Measurements from ENCODE around the gene TNFRSF19. TPM values are rescaled to one million over a fixed set of nuclear protein-coding genes. Genes with fewer than 3 reads are reported as not detected.

TNFRSF19 gene
- total RNA-seq, 2 donors from 2014 or later: 21.2 to 74.1 TPM

- TF ChIP-seq POLR2A (IDR thresholded peaks at IDR 0.05) (no peak), CTCF (IDR thresholded peaks at IDR 0.05) (no peak), POLR2AphosphoS5 (IDR thresholded peaks at IDR 0.05) (no peak)
- no peaks in the 10 kb centered on the region for H3K9me3 ChIP-seq
- WGBS: 49% methylated on average over 11 of the region's 11 CpGs
- intact Hi-C loops (cut with DNase I): loop anchor here (10.0 kb wide), 1 partner anchor 239 kb away; no protein-coding TSS in a partner anchor
- no peaks in the 10 kb centered on the region for H3K27me3 ChIP-seq (replicated peaks; ENCODE audit: insufficient read depth)
- no peaks in the 10 kb centered on the region for H3K36me3 ChIP-seq
- H3K4me3 ChIP-seq: no peak overlapping the region
- no peak for DNase-seq (ENCODE audit: low spot score)
- no peaks in the 10 kb centered on the region for H3K4me1 ChIP-seq (replicated peaks)
- no peak overlapping the region for H3K27ac ChIP-seq
These were observed 133.1 kb downstream of the TNFRSF19 start for GRCh38 chr13:23703246-23703860.

GRCh38 chr13:23705583-23705982, 135.4 kb downstream of the TNFRSF19 start:
- intact Hi-C loops (cut with DNase I): loop anchor here (5.0 to 10.0 kb wide), 2 partner anchors 128 to 241 kb away; no protein-coding TSS in a partner anchor
- WGBS: 57% methylated on average over 2 of the region's 2 CpGs
- H3K27me3 ChIP-seq (replicated peaks; ENCODE audit: insufficient read depth): no peaks in the 10 kb centered on the region
- H3K27ac ChIP-seq: no peak overlapping the region
- H3K4me3 ChIP-seq: no peak overlapping the region
- TF ChIP-seq CTCF (IDR thresholded peaks at IDR 0.05) (no peak), POLR2AphosphoS5 (IDR thresholded peaks at IDR 0.05) (no peak), POLR2A (IDR thresholded peaks at IDR 0.05) (no peak)
- no peaks in the 10 kb centered on the region for H3K4me1 ChIP-seq (replicated peaks)
- H3K9me3 ChIP-seq: no peaks in the 10 kb centered on the region
- no peaks in the 10 kb centered on the region for H3K36me3 ChIP-seq
- no peak for DNase-seq (ENCODE audit: low spot score)

GRCh38 chr13:23707674-23708073, 137.5 kb downstream of the TNFRSF19 start:
- intact Hi-C loops (cut with DNase I): loop anchor here (5.0 to 10.0 kb wide), 2 partner anchors 130 to 243 kb away; no protein-coding TSS in a partner anchor

GRCh38 chr13:23709536-23709935, 139.3 kb downstream of the TNFRSF19 start:
- no peaks in the 10 kb centered on the region for H3K9me3 ChIP-seq
- no peak for TF ChIP-seq CTCF (IDR thresholded peaks at IDR 0.05)
- TF ChIP-seq POLR2A (IDR thresholded peaks at IDR 0.05): no peak
- TF ChIP-seq POLR2AphosphoS5 (IDR thresholded peaks at IDR 0.05): no peak
- WGBS: 67% methylated on average over 1 of the region's 1 CpG
- H3K36me3 ChIP-seq: no peaks in the 10 kb centered on the region
- no peak for DNase-seq (ENCODE audit: low spot score)
- H3K4me3 ChIP-seq: no peak overlapping the region
- H3K27ac ChIP-seq: no peak overlapping the region
- intact Hi-C loops (cut with DNase I): loop anchor here (5.0 to 10.0 kb wide), 2 partner anchors 132 to 245 kb away; no protein-coding TSS in a partner anchor
- H3K4me1 ChIP-seq (replicated peaks): no peaks in the 10 kb centered on the region
- no peaks in the 10 kb centered on the region for H3K27me3 ChIP-seq (replicated peaks; ENCODE audit: insufficient read depth)

More at GRCh38 chr13:23707674-23708073, 137.5 kb downstream of the TNFRSF19 start:
- Histone ChIP-seq H3K4me1 (replicated peaks) (no peaks in the 10 kb centered on the region), H3K27ac (no peak overlapping the region), H3K4me3 (no peak overlapping the region), H3K27me3 (replicated peaks; ENCODE audit: insufficient read depth) (no peaks in the 10 kb centered on the region), H3K36me3 (no peaks in the 10 kb centered on the region), H3K9me3 (no peaks in the 10 kb centered on the region)
- DNase-seq (ENCODE audit: low spot score): no peak
- TF ChIP-seq CTCF (IDR thresholded peaks at IDR 0.05) (no peak), POLR2AphosphoS5 (IDR thresholded peaks at IDR 0.05) (no peak), POLR2A (IDR thresholded peaks at IDR 0.05) (no peak)
- 91% methylated on average over 3 of the region's 3 CpGs for WGBS

- TF ChIP-seq CTCF (IDR thresholded peaks at IDR 0.05) (no peak), POLR2A (IDR thresholded peaks at IDR 0.05) (no peak), POLR2AphosphoS5 (IDR thresholded peaks at IDR 0.05) (no peak)
- no peak overlapping the region for H3K27ac ChIP-seq
- H3K27me3 ChIP-seq (replicated peaks; ENCODE audit: insufficient read depth): no peaks in the 10 kb centered on the region
- H3K4me1 ChIP-seq (replicated peaks): no peaks in the 10 kb centered on the region
- no peak for DNase-seq (ENCODE audit: low spot score)
- intact Hi-C loops (cut with DNase I): no loop called here
- H3K36me3 ChIP-seq: no peaks in the 10 kb centered on the region
- 84% methylated on average over 1 of the region's 1 CpG for WGBS
- H3K9me3 ChIP-seq: no peaks in the 10 kb centered on the region
- H3K4me3 ChIP-seq: no peak overlapping the region
These were observed 140.2 kb downstream of the TNFRSF19 start for GRCh38 chr13:23710366-23710765.

Data from prostate gland (tissue), 2 donors.